ENCODE data around the gene IGLL1.
"Not testable (repeated sequence)": the region's sequence is repeated elsewhere in the genome, so short reads cannot be mapped to it uniquely, and the experiment has no call there.

The IGLL1 gene

DNA sequence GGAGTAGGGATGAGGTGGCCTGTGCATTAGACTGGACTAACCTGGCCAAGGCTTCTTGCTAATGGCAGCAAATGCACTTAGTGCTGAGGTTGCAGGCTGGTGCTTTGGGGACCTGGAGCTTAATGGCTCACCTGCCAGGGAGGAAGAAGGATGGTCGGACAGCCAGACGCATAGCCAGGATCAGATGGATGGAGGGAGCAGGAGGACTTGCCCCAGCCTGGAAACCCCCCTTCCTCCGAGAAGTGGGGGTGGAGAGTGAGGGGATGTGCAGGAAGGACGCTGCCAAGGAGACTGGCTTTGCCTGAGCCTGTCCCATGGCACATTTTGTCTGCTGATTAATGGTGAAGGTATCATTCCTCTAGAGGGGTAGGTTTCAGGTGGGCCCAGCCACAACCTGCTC lies 17.9 kb downstream of the IGLL1 start:
- no peak for DNase-seq (ENCODE audit: low read depth)

- not testable (repeated sequence) for DNase-seq (ENCODE audit: low read depth)
Measured at GRCh38 chr22:23561025-23561510, 19.0 kb downstream of the IGLL1 start.

DNA sequence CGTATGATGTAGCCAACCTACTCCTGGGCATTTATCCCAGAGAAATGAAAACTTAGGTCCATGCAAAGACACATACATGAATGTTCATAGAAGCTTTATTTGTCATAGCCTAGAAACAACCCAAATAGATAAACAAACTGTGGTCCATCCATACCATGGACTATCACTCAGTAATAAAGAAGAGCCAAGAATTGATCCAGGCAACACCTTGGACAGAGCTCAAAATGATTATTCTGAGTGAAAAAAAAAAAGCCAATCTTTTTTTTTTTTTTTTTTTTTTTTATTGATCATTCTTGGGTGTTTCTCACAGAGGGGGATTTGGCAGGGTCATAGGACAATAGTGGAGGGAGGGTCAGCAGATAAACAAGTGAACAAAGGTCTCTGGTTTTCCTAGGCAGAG lies 19.9 kb downstream of the IGLL1 start:
- not testable (repeated sequence) for DNase-seq (ENCODE audit: low read depth)

DNA sequence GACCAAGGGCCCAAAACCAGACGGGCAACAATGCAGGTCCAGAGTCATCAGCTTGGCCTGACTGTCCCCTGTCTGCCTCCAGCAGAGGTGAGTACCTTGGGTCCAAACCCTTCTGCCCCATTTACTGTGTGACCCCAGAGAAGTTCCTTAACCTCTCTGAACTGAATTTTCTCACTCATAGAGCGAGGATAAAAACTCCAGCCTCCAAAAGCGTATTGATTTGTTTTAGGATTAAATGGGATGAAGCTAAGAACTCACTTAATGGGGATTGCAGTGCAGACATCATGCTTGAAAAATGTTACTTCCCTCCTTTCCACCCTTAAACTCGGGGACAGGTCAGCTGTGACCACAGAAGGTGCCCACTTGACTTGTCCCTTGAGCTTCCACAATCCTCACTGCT lies 22.6 kb downstream of the IGLL1 start:
- no peak for DNase-seq (ENCODE audit: low read depth)

GRCh38 chr22:23557036-23557435 lies 23.1 kb downstream of the IGLL1 start:
- no peak for DNase-seq (ENCODE audit: low read depth)

DNA sequence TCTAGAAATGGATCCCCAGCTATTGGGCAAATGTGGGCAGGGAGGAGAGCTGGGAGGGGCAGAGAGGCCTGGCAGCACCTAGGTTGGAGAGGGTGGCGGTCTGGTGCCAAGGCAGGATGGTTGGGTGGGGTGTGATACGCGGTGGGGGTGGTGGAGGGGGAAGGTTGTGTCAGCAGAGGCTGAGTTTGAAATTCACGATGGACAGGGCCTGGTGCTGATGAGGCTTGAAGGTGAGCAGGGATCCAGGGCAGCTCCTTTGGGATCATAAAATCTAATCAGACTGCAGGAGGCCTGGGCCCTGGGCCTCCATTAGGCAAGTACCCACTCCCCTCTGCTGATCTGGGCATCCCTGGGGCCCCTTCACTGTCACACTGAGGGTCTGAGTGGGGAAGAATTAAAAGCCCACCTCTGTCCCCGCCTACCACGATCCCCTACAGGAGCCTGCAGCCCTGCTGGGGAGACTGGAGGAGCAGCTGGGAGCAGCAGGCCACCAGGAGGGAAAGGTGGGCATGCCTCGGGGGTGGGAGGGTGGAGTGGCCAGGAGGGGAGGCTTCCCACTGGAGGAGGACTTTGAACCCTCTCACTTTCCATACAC lies 24.0 kb downstream of the IGLL1 start:
- DNase-seq (ENCODE audit: low read depth) = no peak

GRCh38 chr22:23555118-23555517 lies 25.0 kb downstream of the IGLL1 start:
- no peak for DNase-seq (ENCODE audit: low read depth)

DNA sequence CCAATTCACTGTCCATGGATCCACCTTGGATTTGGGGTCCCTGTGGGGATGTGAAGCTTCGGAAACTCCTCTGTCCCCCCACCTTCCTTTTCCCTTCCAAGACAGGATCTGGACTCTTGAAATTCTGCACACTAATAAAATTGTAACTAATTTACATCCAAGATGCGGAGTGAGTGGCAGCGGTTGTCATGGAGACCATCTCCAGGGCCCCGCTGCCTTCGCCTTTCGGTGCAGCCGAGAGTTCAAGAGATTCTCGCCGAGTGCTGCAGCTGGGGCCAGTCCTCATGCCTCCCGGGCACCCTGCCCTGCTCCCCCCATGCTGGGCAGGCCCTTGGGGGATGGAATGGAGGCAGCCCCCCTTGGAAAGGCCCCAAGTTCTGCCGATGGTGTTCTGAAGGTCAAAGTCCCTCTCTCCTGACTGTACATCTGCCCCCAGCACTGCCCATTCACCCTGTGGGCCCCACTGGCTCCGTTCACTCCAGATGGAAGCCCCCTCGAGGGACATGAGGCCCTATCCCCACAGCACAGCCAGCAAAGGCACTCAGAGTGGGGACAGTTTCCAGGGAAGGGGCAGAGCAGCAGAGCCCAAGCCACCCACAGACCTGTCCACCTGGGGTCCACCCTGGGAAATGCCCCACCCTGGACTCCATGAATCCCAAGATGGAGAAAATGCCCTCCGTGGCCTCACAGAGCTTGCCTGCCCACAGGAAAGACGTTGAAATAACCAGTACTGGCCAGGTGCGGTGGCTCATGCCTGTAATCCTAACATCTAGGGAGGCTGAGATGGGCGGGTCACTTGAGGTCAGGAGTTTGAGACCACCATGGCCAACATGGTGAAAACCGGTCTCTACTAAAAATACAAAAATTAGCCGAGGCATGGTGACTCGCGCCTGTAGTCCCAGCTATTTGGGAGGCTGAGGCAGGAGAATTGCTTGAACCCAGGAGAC lies 25.9 kb downstream of the IGLL1 start:
- DNase-seq (ENCODE audit: low read depth) = no peak

- no peak for DNase-seq (ENCODE audit: low read depth)
Measured at GRCh38 chr22:23553438-23553837, 26.7 kb downstream of the IGLL1 start.

GRCh38 chr22:23552573-23552972 lies 27.5 kb downstream of the IGLL1 start:
- DNase-seq (ENCODE audit: low read depth) = no peak

- no peak for DNase-seq (ENCODE audit: low read depth)
Measured at GRCh38 chr22:23551385-23551784, 28.7 kb downstream of the IGLL1 start.

GRCh38 chr22:23550049-23550650 lies 29.9 kb downstream of the IGLL1 start:
- DNase-seq (ENCODE audit: low read depth) = no peak

DNA sequence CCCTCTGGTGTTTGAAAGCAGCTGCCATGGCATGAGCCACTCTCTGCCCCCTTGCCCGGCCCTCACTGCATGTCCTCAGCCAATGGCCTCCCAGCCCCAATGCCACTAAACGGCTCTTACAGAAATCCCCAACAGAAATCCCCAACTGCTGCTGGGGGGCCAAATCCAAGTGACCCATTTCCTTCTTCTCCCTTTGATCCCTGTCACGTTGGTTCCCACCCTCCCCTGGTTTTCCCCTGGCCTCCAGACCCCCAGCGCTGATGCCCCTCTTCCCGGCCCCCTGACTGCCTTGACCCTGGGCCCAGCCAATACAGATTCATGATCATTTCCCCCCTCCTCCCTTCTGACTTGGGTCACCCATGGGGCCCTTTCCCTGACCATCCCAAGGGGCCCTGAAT lies 30.9 kb downstream of the IGLL1 start:
- DNase-seq (ENCODE audit: low read depth) = no peak

DNA sequence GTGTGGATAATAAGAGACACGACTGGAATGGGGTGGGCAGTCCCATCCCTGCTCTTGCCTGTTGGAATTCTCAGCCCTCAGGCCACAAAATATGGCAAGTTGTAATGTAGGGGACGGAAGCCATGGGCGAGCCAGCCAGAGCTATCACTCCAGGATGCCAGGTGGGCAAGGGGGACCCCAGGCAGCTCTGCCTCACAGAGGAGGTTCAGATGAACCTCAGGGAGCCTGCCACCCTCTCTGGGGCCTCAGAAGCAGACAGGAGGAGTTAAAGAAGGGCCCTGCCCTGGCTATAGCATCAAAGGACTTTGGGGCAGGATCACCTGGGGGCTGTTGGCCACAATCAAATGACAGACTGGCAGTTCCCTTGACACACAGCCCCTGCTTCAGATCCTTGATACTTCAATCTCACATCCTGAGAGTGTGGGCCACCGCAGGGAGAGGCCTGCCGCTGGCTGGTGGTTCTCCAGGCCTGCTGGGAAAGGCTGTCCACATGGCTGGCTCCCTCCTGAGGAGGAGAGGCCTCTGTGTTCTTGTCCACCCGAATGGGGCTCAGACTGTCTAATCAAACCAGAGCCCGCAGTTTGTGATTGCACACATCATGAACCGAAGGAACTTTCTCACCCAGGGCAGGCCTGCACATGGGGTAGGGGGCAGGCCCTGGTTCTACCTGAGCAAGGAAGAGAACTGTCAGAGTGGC lies 31.4 kb downstream of the IGLL1 start:
- no peak for DNase-seq (ENCODE audit: low read depth)

DNA sequence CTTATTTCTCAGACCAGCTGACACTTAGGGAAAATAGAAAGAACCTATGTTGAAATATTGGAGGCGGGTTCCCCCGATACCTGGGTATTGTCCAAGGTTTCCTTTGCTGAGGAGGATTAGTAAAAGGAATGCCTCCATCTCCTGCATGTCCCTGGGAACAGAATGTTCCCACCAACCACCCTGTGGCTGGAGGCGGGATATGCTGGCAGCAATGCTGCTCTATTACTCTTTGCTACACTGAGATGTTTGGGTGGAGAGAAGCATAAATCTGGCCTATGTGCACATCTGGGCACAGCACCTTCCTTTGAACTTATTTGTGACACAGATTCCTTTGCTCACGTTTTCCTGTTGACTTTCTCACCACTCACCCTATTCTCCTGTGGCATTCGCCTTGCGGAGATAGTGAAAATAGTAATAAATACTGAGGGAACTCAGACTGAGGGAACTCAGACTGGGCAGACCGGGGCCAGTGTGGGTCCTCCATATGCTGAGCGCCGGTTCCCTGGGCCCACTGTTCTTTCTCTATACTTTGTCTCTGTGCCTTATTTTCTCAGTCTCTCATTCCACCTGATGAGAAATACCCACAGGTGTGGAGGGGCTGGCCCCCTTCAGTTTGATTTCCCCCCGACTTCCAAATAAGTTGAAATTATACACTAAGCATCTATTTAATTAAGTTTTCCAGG lies 32.1 kb downstream of the IGLL1 start:
- no peak for DNase-seq (ENCODE audit: low read depth)

GRCh38 chr22:23547382-23547781 lies 32.7 kb downstream of the IGLL1 start:
- DNase-seq (ENCODE audit: low read depth) = not testable (repeated sequence)

DNA sequence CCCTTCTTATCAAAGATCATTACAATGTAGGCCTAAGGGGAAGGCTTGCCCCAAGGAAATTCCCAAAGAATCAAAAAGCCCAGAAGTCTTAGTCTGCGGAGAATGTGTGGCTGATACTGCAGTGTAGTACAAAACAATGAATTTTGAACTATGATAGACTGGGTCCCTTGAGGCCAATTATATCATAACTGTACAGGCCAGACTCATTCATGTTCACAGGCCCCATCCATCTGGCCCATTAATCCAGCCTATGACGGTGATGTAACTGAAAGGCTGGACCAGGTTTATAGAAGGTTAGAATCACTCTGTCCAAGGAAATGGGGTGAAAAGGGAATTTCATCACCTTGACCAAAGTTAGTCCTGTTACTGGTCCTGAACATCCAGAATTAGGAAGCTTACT lies 35.2 kb downstream of the IGLL1 start:
- no peak for DNase-seq (ENCODE audit: low read depth)

GRCh38 chr22:23543506-23544000 lies 36.5 kb downstream of the IGLL1 start:
- not testable (repeated sequence) for DNase-seq (ENCODE audit: low read depth)

- DNase-seq (ENCODE audit: low read depth) = no peak
Measured at GRCh38 chr22:23542933-23543332, 37.2 kb downstream of the IGLL1 start.

DNA sequence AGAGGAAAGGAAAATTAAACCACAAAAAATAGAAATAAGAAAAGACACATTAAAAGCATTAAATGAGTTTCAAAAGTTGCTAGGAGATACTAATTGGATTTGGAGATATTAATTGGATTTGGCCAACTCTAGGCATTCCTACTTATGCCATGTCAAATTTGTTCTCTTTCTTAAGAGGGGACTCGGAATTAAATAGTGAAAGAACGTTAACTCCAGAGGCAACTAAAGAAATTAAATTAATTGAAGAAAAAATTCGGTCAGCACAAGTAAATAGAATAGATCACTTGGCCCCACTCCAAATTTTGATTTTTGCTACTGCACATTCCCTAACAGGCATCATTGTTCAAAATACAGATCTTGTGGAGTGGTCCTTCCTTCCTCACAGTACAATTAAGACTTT lies 37.7 kb downstream of the IGLL1 start:
- DNase-seq (ENCODE audit: low read depth) = not testable (repeated sequence)

- DNase-seq (ENCODE audit: low read depth) = not testable (repeated sequence)
Measured at GRCh38 chr22:23541849-23542281, 38.2 kb downstream of the IGLL1 start.

All from activated T-cell treated with anti-CD3 and anti-CD28 coated beads for 48 hours (primary cell).